GM12875 (cell line): ENCODE results near the gene GALNT18.

Experiments used
- H3K4me3 ChIP-seq: one replicate; pipeline ENCODE4 v1.5.1; 2011; ENCODE audit warnings: low read depth, low read length, control low read depth
- CTCF ChIP-seq: IDR thresholded peaks from 2 replicates; pipeline ENCODE4 v1.5.1; 2011; ENCODE audit warnings: low read depth, mild to moderate bottlenecking, control low read depth, inconsistent platforms, low read length, moderate library complexity, borderline replicate concordance; ENCODE audit not compliant: insufficient read depth

Gene GALNT18

GRCh38 chr11:11472106-11472505 lies 149.7 kb downstream of the GALNT18 start:
- H3K4me3 ChIP-seq = no peak overlapping the region
- no peak for TF ChIP-seq CTCF

- no peak for TF ChIP-seq CTCF
- H3K4me3 ChIP-seq = no peak overlapping the region
Observed at GRCh38 chr11:11471201-11471600, 150.6 kb downstream of the GALNT18 start.

GRCh38 chr11:11468954-11469353 lies 152.9 kb downstream of the GALNT18 start:
- no peak for TF ChIP-seq CTCF
- no peak overlapping the region for H3K4me3 ChIP-seq

GRCh38 chr11:11467312-11467711 lies 154.5 kb downstream of the GALNT18 start:
- H3K4me3 ChIP-seq = no peak overlapping the region
- no peak for TF ChIP-seq CTCF

GRCh38 chr11:11464555-11464954 lies 157.2 kb downstream of the GALNT18 start:
- TF ChIP-seq CTCF = no peak
- no peak overlapping the region for H3K4me3 ChIP-seq

GRCh38 chr11:11463405-11463804 lies 158.4 kb downstream of the GALNT18 start:
- TF ChIP-seq CTCF = no peak
- no peak overlapping the region for H3K4me3 ChIP-seq

GRCh38 chr11:11461473-11461872 lies 160.3 kb downstream of the GALNT18 start:
- no peak overlapping the region for H3K4me3 ChIP-seq
- no peak for TF ChIP-seq CTCF
